Hepatocyte (in vitro differentiated cells): ENCODE results near the gene SHFL. TPM values are rescaled to one million over a fixed set of nuclear protein-coding genes. Genes with fewer than 3 reads are reported as not detected.

ENCODE experiments used
- DNase-seq: peaks from one replicate; pipeline ENCODE4 v3.0.0-alpha.2; 2016; ENCODE audit warnings: low spot score
- H2AFZ ChIP-seq: fragments of 200-600 bp; sonication (generic); 2 replicates; pipeline ENCODE4 v1.6.0; 2016; ENCODE audit warnings: antibody characterized with exemption, mild to moderate bottlenecking
- H3K27ac ChIP-seq: fragments of 200-600 bp; sonication (generic); 2 replicates; pipeline ENCODE4 v1.5.1; 2016; ENCODE audit warnings: mild to moderate bottlenecking
- H3K27me3 ChIP-seq: fragments of 200-600 bp; sonication (generic); 2 replicates; pipeline ENCODE4 v1.6.1; 2016
- H3K36me3 ChIP-seq: fragments of 200-600 bp; sonication (generic); replicated peaks from 2 replicates; pipeline ENCODE4 v1.5.1; 2016; ENCODE audit warnings: low read depth; ENCODE audit not compliant: insufficient read depth
- H3K4me1 ChIP-seq: fragments of 200-600 bp; sonication (generic); 2 replicates; pipeline ENCODE4 v1.5.1; 2016; ENCODE audit warnings: mild to moderate bottlenecking, moderate library complexity; ENCODE audit not compliant: insufficient read depth
- H3K4me2 ChIP-seq: fragments of 200-600 bp; sonication (generic); 2 replicates; pipeline ENCODE4 v1.6.0; 2016
- H3K4me3 ChIP-seq: fragments of 200-600 bp; sonication (generic); 2 replicates; pipeline ENCODE4 v1.5.1; 2016; ENCODE audit warnings: mild to moderate bottlenecking
- H3K79me2 ChIP-seq: fragments of 200-600 bp; sonication (generic); 2 replicates; pipeline ENCODE4 v1.6.0; 2017; ENCODE audit warnings: mild to moderate bottlenecking
- H3K9me2 ChIP-seq: fragments of 200-600 bp; sonication (generic); replicated peaks from 2 replicates; pipeline ENCODE4 v1.6.0; 2017; ENCODE audit warnings: mild to moderate bottlenecking; ENCODE audit not compliant: insufficient read depth
- H3K9me3 ChIP-seq: fragments of 200-600 bp; sonication (generic); 2 replicates; pipeline ENCODE4 v1.5.1; 2016; ENCODE audit warnings: low read depth, mild to moderate bottlenecking
- H4K20me1 ChIP-seq: fragments of 200-600 bp; sonication (generic); 2 replicates; pipeline ENCODE4 v1.6.0; 2016; ENCODE audit warnings: mild to moderate bottlenecking; ENCODE audit not compliant: insufficient read depth, poor library complexity, severe bottlenecking
- EZH2 ChIP-seq: fragments of 200-600 bp; sonication (generic); IDR thresholded peaks from 2 replicates; pipeline ENCODE4 v1.6.1; 2016; ENCODE audit warnings: antibody characterized with exemption, mild to moderate bottlenecking, borderline replicate concordance
- EZH2phosphoT487 ChIP-seq: fragments of 200-600 bp; sonication (generic); IDR thresholded peaks from one replicate; pipeline ENCODE4 v1.6.1; 2018; ENCODE audit warnings: antibody characterized with exemption, mild to moderate bottlenecking, low read depth, moderate library complexity; ENCODE audit not compliant: unreplicated experiment, severe bottlenecking
- WGBS: methylation state at CpG from one replicate; pipeline ENCODE4 v1.1.6; 2016; ENCODE audit warnings: low lambda C conversion rate; ENCODE audit errors: missing lambda C conversion rate; 5-methylcytosine and 5-hydroxymethylcytosine counted together
- polyA plus RNA-seq: library from polyadenylated mRNA; unstranded; fragments of >200 nt; fragmentation: Nextera tagmentation; extraction: Ambion mirVana; gene quantifications from 2 replicates; pipeline ENCODE4 v1.2.1, GENCODE V29; 2016
- total RNA-seq: library from RNA; depleted of rRNA; stranded (reverse); fragments of >200 nt; gene quantifications from 2 replicates; pipeline ENCODE4 v1.2.3, GENCODE V29; 2014
- TF ChIP-seq, protein P1 (sequence below): fragments of 200-600 bp; sonication (generic); IDR thresholded peaks from 2 replicates; pipeline ENCODE4 v1.5.1; 2016; ENCODE audit warnings: antibody characterized with exemption, mild to moderate bottlenecking; ENCODE audit not compliant: poor library complexity

Gene SHFL
- total and polyA plus RNA-seq, 2 experiments from 2014 or later = 26.0 to 48.7 TPM

DNA sequence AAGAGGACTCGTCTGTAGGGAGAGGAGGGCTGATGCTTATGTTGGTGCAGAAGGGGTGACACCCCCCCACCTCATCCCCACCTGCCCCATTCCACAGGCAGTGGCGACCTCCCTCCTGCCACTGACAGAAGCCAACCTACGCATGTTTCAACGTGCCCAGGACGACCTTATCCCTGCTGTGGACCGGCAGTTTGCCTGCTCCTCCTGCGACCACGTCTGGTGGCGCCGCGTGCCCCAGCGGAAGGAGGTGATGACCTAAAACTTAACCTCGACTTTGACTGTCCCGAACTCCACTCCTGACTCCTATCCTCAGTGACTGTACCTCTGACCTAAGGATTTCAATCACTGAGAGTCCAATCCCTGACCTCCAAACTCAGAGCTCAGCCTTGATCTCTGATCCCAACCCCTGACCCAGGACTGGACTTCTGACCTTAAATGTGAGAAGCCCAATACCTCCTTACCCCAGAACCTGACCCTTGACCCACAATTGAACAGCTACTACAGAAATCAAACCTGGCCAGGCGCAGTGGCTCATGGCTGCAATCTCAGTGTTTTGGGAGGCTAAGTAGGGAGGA is 3.8 kb downstream of the SHFL start:
- Histone ChIP-seq H3K9me2 (no peaks in the 10 kb centered on the region), H3K9me3 (no peaks in the 10 kb centered on the region), H3K4me3 (no peak overlapping the region), H2AFZ (no peak overlapping the region), H3K36me3 (no peaks in the 10 kb centered on the region), H3K27me3 (no peaks in the 10 kb centered on the region), H3K27ac (no peak overlapping the region), H3K4me2 (no peak overlapping the region), H4K20me1 (no peaks in the 10 kb centered on the region), H3K79me2 (peaks cover 3% of the 10 kb centered on the region), H3K4me1 (no peaks in the 10 kb centered on the region)
- 82% methylated on average over 15 of the region's 15 CpGs for WGBS
- DNase-seq = no peak
- TF ChIP-seq EZH2 = no peak
- TF ChIP-seq EZH2phosphoT487 = no peak
- TF ChIP-seq, protein P1, sequence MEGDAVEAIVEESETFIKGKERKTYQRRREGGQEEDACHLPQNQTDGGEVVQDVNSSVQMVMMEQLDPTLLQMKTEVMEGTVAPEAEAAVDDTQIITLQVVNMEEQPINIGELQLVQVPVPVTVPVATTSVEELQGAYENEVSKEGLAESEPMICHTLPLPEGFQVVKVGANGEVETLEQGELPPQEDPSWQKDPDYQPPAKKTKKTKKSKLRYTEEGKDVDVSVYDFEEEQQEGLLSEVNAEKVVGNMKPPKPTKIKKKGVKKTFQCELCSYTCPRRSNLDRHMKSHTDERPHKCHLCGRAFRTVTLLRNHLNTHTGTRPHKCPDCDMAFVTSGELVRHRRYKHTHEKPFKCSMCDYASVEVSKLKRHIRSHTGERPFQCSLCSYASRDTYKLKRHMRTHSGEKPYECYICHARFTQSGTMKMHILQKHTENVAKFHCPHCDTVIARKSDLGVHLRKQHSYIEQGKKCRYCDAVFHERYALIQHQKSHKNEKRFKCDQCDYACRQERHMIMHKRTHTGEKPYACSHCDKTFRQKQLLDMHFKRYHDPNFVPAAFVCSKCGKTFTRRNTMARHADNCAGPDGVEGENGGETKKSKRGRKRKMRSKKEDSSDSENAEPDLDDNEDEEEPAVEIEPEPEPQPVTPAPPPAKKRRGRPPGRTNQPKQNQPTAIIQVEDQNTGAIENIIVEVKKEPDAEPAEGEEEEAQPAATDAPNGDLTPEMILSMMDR = no peak

DNA sequence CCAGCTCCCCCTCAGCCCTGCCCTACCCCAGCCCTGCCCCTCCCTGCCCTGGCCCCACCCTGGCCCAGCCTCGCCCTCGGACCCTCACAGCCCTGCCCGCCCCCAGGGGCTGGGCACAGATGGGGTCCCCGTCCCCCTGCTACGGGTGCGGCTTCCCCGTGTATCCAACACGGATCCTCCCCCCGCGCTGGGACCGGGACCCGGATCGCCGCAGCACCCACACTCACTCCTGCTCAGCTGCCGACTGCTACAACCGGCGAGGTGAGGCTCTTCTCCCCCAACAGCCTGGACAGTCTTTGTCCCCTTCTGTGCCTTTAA is 5.2 kb downstream of the SHFL start:
- H3K9me3 ChIP-seq = no peaks in the 10 kb centered on the region
- no peak overlapping the region for H3K4me3 ChIP-seq
- no peak for TF ChIP-seq EZH2phosphoT487
- H3K4me1 ChIP-seq = peaks cover 5% of the 10 kb centered on the region
- no peaks in the 10 kb centered on the region for H3K36me3 ChIP-seq
- no peaks in the 10 kb centered on the region for H3K9me2 ChIP-seq
- no peaks in the 10 kb centered on the region for H4K20me1 ChIP-seq
- no peak for DNase-seq
- peaks cover 2% of the 10 kb centered on the region for H3K79me2 ChIP-seq
- no peak overlapping the region for H2AFZ ChIP-seq
- 94% methylated on average over 17 of the region's 17 CpGs for WGBS
- H3K27me3 ChIP-seq = no peaks in the 10 kb centered on the region
- no peak overlapping the region for H3K27ac ChIP-seq
- no peak overlapping the region for H3K4me2 ChIP-seq

DNA sequence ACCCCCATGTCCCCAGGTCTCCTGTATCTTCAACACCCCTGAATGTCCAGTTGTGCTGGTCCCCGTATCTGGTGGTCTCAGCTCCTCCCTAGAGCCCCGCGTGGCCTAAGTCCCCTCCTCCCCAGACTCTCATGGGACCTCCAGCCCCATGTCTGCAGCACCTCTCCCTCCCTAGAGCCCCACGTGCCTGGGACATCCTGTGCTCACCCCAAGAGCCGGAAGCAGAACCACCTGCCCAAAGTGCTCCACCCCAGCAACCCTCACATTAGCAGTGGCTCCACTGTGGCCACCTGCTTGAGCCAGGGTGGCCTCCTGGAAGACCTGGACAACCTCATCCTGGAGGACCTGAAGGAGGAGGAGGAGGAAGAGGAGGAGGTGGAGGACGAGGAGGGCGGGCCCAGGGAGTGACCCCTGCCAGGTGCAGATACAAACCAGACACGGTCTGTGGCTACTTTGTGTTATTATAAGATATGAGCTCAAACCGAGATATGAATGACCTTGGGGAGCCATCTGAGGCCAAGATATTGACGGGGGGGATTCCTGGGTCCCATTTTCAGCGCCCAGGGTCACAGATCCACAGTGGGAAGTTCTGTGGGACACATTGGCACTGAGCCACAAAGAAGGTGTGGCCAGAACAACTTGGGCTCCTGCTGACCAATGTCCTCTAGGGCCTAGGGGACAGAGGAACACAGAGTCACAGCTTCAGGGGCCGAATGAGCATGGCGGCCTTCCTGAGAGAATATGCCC is 6.0 kb downstream of the SHFL start:
- Histone ChIP-seq H2AFZ (no peak overlapping the region), H4K20me1 (no peaks in the 10 kb centered on the region), H3K4me2 (no peak overlapping the region), H3K9me3 (no peaks in the 10 kb centered on the region), H3K4me1 (peaks cover 8% of the 10 kb centered on the region), H3K79me2 (no peaks in the 10 kb centered on the region), H3K27me3 (no peaks in the 10 kb centered on the region), H3K27ac (no peak overlapping the region), H3K36me3 (no peaks in the 10 kb centered on the region), H3K4me3 (no peak overlapping the region), H3K9me2 (no peaks in the 10 kb centered on the region)
- TF ChIP-seq, protein P1 = no peak
- TF ChIP-seq EZH2 (no peak), EZH2phosphoT487 (no peak)
- no peak for DNase-seq
- WGBS = 86% methylated on average over 13 of the region's 13 CpGs

DNA sequence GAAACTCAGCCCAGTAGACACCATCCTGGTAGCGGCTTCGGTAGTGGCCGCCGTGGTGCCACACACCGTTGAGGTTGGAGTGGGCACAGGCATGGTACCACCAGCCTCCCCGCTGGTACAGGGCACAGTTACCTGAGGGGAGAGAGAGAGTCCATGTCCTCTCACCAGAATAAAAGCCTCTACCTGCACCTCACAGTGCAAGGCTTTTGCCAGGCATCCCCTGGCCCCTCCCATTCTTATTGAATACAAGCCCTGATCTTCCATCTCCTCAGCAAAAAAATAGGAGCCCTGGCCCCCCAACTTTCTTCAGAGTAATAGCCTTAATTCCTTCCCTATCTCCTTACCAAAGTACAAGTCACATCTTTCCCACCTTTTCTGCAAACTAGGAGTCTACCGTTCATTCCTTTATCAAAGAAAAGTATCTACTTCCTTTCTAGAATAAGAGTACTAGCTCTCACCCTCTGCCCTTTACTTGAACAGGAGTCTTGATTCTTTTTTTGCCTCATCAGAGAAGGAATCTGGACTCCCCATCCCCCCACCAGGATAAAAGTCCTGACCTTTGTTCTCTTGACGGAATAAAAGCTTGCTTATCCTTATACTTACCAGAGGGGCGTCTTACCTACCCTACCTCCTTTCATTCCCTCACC is 6.7 kb downstream of the SHFL start:
- Histone ChIP-seq H3K36me3 (no peaks in the 10 kb centered on the region), H3K27ac (no peak overlapping the region), H3K4me2 (no peak overlapping the region), H3K9me2 (no peaks in the 10 kb centered on the region), H4K20me1 (no peaks in the 10 kb centered on the region), H3K79me2 (no peaks in the 10 kb centered on the region), H3K4me1 (peaks cover 8% of the 10 kb centered on the region), H3K27me3 (no peaks in the 10 kb centered on the region), H3K4me3 (no peak overlapping the region), H3K9me3 (no peaks in the 10 kb centered on the region), H2AFZ (no peak overlapping the region)
- DNase-seq = no peak
- 94% methylated on average over 9 of the region's 9 CpGs for WGBS
- no peak for TF ChIP-seq EZH2
- TF ChIP-seq EZH2phosphoT487 = no peak
- TF ChIP-seq, protein P1 = no peak
